COLO829 (cell line): Measurements from ENCODE around the gene USP11.
A peak's percentile ranks its signal among the peaks of the same experiment; 100 is the strongest.
"Not testable (repeated sequence)": the region's sequence is repeated elsewhere in the genome, so short reads cannot be mapped to it uniquely, and the experiment has no call there.

Experiments used
- DNase-seq: peaks from one replicate; pipeline ENCODE4 v3.0.0; 2012; ENCODE audit warnings: low spot score

Gene USP11

GRCh38 chrX:47247206-47247998, 14.6 kb downstream of the USP11 start:
- no peak for DNase-seq

- no peak for DNase-seq
These were observed 15.2 kb downstream of the USP11 start for GRCh38 chrX:47247999-47248320.

- no peak for DNase-seq
These were observed 15.8 kb downstream of the USP11 start for GRCh38 chrX:47248576-47248975.

- no peak for DNase-seq
These were observed 17.2 kb downstream of the USP11 start for GRCh38 chrX:47250017-47250347.

GRCh38 chrX:47257620-47258019, 24.8 kb downstream of the USP11 start:
- DNase-seq, result not testable (repeated sequence)

GRCh38 chrX:47264483-47265173, 31.8 kb downstream of the USP11 start:
- DNase-seq, result peak; percentile 85

- DNase-seq, result no peak
These were observed 33.8 kb downstream of the USP11 start for GRCh38 chrX:47266643-47267042.

GRCh38 chrX:47272013-47272408, 39.2 kb downstream of the USP11 start:
- no peak for DNase-seq

- DNase-seq, result no peak
These were observed 40.4 kb downstream of the USP11 start for GRCh38 chrX:47273011-47273730.

- no peak for DNase-seq
These were observed 45.9 kb downstream of the USP11 start for GRCh38 chrX:47278691-47279090.

GRCh38 chrX:47283015-47283771, 50.4 kb downstream of the USP11 start:
- peak; percentile 62 for DNase-seq

- not testable (repeated sequence) for DNase-seq
These were observed 51.8 kb downstream of the USP11 start for GRCh38 chrX:47284616-47285015.

- DNase-seq, result no peak
These were observed 53.1 kb downstream of the USP11 start for GRCh38 chrX:47285836-47286320.

GRCh38 chrX:47293106-47293505, 60.3 kb downstream of the USP11 start:
- DNase-seq, result no peak

GRCh38 chrX:47296766-47297365, 64.1 kb downstream of the USP11 start:
- DNase-seq, result no peak

- no peak for DNase-seq
These were observed 65.1 kb downstream of the USP11 start for GRCh38 chrX:47297874-47298273.
